Gastroesophageal sphincter (tissue), 3 donors: ENCODE measurements around the gene LSMEM2.

Experiments used
- POLR2A ChIP-seq, 2 donors: fragments of 450-650 bp; IDR thresholded peaks; one replicate each; pipeline ENCODE4 v1.6.1; 2017; ENCODE audit warnings: antibody characterized with exemption in 2 of 2, mild to moderate bottlenecking in 2 of 2, moderate library complexity in 1 of 2
- TF ChIP-seq, protein P1 (sequence below), 4 experiments: fragments of 200-600 bp in 2 of 4; fragments of 450-650 bp in 2 of 4; sonication (generic) in 1 of 4; IDR thresholded peaks; one replicate each; pipeline ENCODE4 v1.5.1; 2017 to 2019; ENCODE audit warnings: antibody characterized with exemption in 4 of 4, mild to moderate bottlenecking in 2 of 4, moderate library complexity in 2 of 4

GRCh38 chr3:50318615-50319014 is 39.7 kb downstream of the LSMEM2 start:
- TF ChIP-seq, protein P1, sequence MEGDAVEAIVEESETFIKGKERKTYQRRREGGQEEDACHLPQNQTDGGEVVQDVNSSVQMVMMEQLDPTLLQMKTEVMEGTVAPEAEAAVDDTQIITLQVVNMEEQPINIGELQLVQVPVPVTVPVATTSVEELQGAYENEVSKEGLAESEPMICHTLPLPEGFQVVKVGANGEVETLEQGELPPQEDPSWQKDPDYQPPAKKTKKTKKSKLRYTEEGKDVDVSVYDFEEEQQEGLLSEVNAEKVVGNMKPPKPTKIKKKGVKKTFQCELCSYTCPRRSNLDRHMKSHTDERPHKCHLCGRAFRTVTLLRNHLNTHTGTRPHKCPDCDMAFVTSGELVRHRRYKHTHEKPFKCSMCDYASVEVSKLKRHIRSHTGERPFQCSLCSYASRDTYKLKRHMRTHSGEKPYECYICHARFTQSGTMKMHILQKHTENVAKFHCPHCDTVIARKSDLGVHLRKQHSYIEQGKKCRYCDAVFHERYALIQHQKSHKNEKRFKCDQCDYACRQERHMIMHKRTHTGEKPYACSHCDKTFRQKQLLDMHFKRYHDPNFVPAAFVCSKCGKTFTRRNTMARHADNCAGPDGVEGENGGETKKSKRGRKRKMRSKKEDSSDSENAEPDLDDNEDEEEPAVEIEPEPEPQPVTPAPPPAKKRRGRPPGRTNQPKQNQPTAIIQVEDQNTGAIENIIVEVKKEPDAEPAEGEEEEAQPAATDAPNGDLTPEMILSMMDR (IDR thresholded peaks at IDR 0.05) = no peak
- TF ChIP-seq POLR2A (IDR thresholded peaks at IDR 0.05) = no peak
